HG03045 (cell line): ENCODE results near the gene DEXI.

ENCODE experiments used
- ATAC-seq: cut with Tn5 transposase; IDR thresholded peaks from one replicate; pipeline ENCODE4 v1.9.1; 2021; ENCODE audit warnings: mild to moderate bottlenecking, moderate library complexity; ENCODE audit not compliant: unreplicated experiment

DEXI gene

GRCh38 chr16:10944249-10945064 lies 2.2 kb upstream of the DEXI start, which contains the start of gene CLEC16A:
CLEC16A (plus strand) TSS chr16:10944564; CDS start chr16:10944718, 154 bp downstream.
- peak; percentile 71 for ATAC-seq

GRCh38 chr16:10943064-10943353 lies 741 bp upstream of the DEXI start:
- ATAC-seq, result no peak

GRCh38 chr16:10941935-10942351 lies 325 bp downstream of the DEXI start:
- ATAC-seq, result peak; percentile 1

- no peak for ATAC-seq
Observed at GRCh38 chr16:10941127-10941933, 938 bp downstream of the DEXI start.

- no peak for ATAC-seq
Observed at GRCh38 chr16:10940501-10941079, 1.7 kb downstream of the DEXI start.

- no peak for ATAC-seq
Observed at GRCh38 chr16:10939649-10940234, 2.5 kb downstream of the DEXI start.

GRCh38 chr16:10938796-10939648 lies 3.2 kb downstream of the DEXI start:
- no peak for ATAC-seq

- ATAC-seq, result no peak
Observed at GRCh38 chr16:10938321-10938720, 3.9 kb downstream of the DEXI start.

GRCh38 chr16:10937068-10937859 lies 5.0 kb downstream of the DEXI start:
- no peak for ATAC-seq

GRCh38 chr16:10936272-10936984 lies 5.8 kb downstream of the DEXI start:
- ATAC-seq, result no peak

GRCh38 chr16:10935226-10935915 lies 6.9 kb downstream of the DEXI start:
- no peak for ATAC-seq

- ATAC-seq, result no peak
Observed at GRCh38 chr16:10934325-10935107, 7.8 kb downstream of the DEXI start.

- ATAC-seq, result no peak
Observed at GRCh38 chr16:10933865-10934264, 8.4 kb downstream of the DEXI start.

- ATAC-seq, result no peak
Observed at GRCh38 chr16:10932959-10933710, 9.1 kb downstream of the DEXI start.

GRCh38 chr16:10931977-10932632 lies 10.2 kb downstream of the DEXI start:
- ATAC-seq, result no peak

- no peak for ATAC-seq
Observed at GRCh38 chr16:10931134-10931533, 11.1 kb downstream of the DEXI start.

GRCh38 chr16:10930755-10931093 lies 11.5 kb downstream of the DEXI start:
- no peak for ATAC-seq
